ENCODE measurements around the gene SLC44A5.
"Not testable (repeated sequence)": the region's sequence is repeated elsewhere in the genome, so short reads cannot be mapped to it uniquely, and the experiment has no call there.

SLC44A5 gene

DNA sequence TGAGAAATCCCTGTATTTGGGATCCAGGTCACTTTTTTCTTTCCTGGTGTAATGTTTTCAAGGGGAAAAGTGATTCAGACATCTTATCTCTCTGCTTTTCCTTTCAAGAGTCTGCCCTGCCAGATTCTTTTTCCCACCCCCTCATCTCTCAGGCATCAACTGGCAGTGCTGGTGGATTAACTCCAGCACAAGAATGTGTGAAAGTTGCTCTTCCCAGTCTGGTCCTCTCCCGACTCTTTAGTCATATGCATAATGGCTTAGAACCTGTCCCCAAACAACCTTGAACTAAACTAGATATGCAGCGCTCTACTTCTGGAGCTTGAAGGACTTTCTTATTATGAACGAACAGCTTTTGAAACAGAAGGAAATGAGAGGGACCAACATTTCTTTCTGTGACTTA lies 88.5 kb downstream of the SLC44A5 start:
- DNase-seq (ENCODE audit: low spot score), result no peak

DNA sequence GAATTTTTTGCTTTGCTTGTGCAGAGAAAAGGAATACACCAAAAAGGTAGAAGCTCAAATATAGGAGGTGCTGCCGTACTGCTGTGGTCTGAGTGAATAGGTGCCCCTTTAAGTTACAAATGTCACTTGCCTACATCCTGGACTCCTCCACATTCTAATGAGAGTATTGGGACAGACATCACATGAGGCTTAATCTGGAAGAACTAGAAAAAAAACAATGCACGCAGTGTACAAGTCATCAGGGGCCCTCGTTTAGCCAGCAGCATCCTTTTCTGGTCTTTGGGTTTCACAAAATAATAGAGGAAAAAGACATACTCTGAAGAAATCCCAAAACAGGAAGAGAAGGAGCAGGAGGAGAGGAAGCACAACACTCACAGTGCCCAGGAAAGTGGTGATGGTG lies 89.3 kb downstream of the SLC44A5 start:
- no peak for DNase-seq (ENCODE audit: low spot score)

DNA sequence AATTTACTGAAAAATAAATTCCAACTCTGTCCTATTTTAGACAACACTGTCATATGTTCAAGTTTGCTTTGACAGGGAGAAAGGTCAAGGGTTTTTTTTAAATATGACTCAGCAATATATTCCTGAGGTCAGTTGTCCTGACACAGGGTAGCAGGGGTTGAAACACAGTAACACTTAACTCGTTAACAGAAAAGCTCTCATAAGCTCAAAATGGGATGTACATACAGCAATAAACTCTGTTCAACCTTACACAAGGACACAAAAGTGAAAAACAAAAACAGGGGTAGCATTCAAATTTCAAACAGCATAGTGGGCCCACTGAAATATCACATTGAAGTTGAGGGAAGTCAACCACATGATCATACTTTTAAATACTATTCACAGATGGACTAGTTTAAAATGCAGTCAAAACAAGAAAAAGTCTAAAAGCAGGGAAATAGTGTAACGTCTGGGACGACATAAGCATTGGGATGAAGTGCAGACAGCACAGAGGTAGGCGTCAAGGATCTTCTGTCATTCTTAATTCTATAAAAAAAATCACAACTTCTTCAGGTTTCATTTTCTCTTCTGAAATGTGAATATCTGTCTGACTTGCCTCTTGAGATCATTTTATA lies 89.9 kb downstream of the SLC44A5 start:
- DNase-seq (ENCODE audit: low spot score), result no peak

DNA sequence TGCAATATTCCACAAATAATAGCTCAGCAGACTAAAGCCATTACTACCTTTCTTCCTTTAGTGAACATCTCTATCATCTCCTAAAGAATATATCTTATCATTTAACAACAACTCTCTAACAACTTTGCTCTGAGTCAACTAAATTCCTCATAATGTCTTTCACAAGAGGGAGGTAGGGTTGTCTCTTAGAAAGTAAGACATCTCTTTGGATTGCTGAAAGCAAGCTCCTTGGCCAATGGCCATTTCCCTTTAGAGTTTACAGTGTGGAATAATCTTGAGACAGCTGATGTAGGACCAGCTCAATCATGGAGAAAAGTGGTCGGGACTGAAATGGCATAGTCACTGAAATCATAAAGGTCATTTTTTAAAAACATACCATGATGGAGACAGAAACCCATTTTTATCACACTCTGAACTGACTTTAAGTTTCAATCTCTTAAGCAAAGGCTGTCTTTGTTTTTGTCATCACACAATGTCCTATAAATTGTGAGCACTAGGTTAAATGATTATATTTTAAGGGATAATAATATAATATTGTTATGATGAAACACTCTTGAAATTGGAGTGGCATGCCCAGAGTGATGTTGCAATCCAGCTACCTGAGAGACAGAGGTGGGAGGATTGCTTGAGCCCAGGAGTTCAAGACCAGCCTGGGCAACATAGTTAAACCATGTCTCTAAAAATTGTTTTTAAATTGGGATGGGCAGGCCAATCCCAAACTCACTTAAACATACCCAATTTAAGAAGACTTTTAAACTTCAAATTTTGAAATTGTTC lies 91.1 kb downstream of the SLC44A5 start:
- DNase-seq (ENCODE audit: low spot score), result no peak

DNA sequence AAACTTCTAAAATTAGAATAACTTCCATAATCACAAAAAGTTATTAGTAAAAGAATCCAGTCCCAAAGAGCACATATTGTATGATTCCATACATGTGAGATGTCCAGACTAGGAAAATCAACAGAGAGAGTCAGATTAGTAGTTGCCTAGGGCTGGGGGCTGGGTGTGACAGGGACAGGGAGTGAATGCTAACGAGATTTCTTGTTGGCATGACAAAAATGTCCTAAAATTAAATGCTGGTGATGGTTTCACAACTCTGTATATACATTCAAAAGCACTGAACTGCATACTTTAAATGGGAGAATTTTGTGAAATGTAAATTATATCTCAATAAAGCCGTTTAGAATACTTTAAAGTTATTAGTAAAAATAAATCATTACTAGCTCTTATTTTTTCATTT lies 92.2 kb downstream of the SLC44A5 start:
- DNase-seq (ENCODE audit: low spot score), result no peak

DNA sequence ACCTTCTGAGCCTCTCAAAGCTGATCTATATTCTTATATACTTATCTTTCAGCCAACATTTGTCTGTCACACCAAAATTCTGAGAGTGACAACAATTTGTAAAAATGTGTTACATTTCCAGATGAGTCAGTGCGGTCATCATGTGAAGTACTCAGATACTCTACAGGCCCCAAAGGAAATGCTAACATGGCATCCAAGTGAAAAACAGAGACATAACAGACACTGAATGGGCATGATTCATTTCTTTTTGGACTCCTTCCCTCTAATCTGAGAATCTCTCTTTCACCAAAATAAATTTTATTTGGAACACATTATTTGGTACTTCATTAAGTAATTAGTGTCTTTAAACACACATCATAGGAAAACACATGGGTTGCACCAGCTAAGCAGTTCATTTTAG lies 96.6 kb downstream of the SLC44A5 start:
- no peak for DNase-seq (ENCODE audit: low spot score)

DNA sequence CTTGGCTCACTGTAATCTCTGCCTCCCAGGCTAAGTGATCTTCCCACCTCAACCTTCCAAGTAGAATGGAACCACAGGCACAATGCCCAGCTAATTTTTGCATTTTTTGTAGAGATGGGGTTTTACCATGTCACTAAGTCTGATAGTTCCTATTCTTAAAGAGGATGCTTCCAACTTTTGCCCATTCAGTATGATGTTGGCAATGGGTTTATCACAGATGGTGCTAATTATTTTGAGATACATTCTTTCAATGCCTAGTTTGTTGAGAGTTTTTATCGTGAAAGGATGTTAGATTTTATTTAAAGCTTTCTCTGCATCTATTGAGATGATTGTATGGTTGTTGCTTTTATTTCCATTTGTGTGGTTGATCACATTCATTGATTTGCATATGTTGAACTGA lies 103.9 kb downstream of the SLC44A5 start:
- no peak for DNase-seq (ENCODE audit: low spot score)

DNA sequence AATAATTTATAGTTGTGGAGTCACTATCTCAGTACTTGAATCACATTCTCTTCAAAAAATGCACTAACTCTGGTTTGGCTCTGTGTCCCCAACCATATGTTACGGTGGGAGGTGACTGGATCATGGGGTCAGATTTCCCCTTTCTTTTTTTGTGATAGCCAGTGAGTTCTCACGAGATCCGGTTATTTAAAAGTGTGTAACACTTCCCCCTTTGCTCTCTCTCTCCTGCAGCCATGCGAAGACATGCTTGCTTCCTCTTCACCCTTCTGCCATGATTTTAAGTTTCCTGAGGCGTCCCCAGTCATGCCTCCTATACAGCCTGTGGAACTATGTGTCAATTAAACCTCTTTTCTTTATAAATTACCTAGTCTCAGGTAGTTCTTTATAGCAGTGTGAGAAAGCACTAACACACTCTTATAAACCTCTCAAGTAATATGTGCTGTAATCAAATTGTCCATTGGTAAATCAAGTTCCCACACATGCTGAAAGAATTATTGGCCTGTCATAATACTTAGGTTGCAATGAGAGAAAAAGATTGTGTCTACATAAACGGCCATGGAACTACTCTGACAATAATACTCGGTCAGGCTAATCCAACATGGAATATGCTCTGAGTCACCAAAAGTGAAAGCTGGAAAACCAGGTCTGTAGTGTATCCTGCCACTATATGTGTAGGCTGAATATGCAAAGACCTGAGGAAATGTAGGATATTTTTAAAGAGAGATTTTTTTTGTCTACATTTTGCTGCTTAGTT lies 107.5 kb downstream of the SLC44A5 start:
- peak; percentile 43 for DNase-seq (ENCODE audit: low spot score)

DNA sequence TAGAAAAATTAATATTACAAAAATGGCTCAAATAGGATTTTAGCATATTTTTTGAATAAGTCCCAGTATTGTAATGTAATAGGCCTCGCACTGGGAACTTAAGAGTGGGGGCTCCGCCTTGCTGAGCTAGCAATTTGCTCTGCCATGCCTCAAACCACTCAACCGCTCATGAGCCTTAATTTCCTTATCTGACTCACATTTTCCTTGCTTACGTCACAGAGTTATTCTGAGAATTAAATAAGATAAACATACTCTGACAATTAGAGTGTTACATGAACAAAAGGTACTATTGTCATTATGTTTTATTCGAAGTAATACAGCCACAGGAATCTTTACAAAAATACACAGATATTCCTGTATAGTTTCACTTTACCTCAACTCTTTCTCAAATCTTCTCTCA lies 108.1 kb downstream of the SLC44A5 start:
- peak; percentile 27 for DNase-seq (ENCODE audit: low spot score)

DNA sequence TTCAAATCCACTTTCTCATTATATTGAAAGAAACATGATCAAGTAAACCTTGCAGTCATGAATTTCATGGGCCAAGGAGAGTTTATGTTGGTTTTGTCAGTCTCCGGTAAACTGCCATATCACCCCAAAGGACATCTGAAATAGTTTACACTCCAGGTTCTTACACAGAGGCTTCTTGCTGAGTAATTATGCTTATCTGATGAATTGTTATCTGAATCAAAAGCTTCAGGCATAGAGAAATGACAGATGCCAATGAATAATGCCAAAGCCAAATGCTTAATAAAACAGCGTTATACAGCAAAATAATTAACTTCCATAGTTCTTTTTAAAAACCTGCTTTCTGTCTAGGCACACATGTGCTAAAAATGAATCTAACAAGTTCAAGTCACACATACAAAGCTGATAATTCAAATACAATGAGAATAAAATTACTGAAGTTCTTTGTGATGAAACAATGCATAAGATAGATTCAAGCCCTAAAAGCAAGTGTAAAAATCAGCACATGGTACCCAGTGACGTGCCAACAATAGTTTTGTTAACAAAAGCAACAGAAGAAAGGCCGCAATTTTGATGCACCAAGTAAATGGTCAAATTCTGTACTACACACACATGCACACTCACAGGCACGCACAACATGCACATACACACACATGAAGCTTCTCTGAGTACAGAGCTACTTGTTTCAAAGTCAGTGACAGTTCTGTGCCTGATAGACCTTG lies 109.2 kb downstream of the SLC44A5 start:
- DNase-seq (ENCODE audit: low spot score), result peak; percentile 55

DNA sequence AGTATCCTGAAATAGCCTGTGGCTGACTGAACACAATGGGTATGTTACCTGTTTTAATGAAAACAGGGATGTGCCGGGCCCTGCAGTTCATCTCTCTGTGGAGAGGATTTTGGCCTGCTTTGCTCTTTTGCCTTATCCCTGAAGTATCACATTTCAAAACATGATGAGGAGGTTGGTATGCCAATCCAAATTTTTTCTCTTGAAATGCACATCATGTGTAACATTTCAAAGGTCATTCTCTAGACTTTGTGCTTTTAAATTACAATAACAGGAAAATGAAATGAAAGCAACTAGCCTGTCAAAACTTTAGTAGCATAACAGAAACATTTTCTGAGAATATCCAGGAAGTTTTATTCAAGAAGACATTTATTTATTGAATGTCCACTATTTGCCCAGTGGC lies 118.9 kb downstream of the SLC44A5 start:
- DNase-seq (ENCODE audit: low spot score), result no peak

DNA sequence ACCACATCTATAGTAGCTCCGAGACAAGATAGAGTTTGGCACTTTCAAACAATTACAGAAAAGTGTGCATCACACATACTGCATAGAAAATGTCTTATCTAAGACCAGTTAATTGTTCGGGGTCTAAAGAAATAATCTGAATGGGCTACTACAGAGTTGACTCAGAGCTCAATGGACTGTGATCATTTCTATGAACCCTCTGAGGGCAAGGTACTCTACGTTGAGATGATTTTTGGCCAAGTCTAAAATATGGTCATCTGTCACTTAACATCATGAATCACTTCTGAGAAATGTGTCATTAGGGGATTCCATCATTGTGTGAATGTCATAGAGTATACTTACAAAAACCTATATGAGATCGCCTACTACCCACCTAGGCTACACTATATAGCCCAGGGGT lies 123.5 kb downstream of the SLC44A5 start:
- DNase-seq (ENCODE audit: low spot score), result no peak

DNA sequence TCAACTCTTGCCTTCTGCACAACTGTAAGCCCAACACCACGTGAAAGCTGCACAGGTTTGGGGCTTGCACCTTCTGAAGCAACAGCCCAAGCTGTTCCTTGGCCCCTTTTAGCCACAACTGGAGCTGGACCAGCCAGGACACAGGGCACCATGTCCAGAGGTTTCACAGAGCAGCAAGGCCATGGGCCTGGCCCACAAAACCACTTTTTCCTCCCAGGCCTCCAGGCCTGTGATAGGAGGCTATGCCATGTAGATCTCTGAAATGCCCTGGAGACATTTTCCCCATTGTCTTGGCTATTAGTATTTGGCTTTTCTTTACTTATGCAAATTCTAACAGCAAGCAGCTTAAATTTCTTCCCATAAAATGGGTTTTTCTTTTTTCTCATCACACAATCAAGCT lies 126.1 kb downstream of the SLC44A5 start:
- DNase-seq (ENCODE audit: low spot score), result no peak

DNA sequence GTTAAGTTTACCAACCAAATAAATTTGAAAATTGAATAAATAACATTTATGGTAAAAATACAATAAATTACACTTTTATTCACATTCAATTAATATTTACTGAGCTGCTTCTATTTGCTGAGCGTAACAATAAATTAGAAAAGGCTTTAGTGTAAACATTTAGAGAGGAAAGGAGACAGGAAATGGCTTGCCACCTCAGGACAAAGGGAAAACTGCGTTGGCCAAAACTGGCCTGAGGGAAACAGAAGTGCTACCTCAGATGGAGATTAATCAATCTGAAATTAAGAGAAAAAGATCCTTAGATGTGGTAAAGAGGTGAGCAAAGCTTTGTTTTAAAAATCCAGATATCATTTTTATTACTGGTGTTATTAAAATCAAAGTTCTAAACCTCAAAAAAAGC lies 128.0 kb downstream of the SLC44A5 start:
- DNase-seq (ENCODE audit: low spot score), result no peak

DNA sequence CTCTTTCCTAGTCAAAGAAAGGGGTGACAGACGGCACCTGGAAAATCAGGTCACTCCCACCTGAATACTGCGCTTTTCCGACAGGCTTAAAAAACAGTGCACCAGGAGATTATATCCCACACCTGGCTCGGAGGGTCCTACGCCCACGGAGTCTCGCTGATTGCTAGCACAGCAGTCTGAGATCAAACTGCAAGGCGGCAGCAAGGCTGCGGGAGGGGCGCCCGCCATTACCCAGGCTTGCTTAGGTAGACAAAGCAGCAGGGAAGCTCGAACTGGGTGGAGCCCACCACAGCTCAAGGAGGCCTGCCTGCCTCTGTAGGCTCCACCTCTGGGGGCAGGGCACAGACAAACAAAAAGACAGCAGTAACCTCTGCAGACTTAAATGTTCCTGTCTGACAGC lies 134.4 kb downstream of the SLC44A5 start:
- DNase-seq (ENCODE audit: low spot score), result not testable (repeated sequence)

DNA sequence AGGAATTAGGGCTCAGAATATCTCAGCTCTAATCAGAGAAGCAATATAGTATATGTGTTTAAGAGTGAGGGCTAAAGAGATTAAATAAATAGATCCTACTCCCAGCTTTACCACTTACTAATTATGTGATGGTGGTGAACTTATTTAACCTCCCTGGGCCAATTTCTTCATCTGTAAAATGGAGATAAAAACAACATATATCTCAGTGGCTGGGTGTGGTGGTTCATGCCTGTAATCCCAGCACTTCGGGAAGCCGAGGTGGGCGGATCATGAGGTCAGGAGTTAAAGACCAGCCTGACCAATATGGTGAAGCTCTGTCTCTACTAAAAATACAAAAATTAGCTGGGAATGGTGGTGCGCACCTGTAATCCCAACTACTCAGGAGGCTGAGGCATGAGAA lies 135.2 kb downstream of the SLC44A5 start:
- DNase-seq (ENCODE audit: low spot score), result no peak

DNA sequence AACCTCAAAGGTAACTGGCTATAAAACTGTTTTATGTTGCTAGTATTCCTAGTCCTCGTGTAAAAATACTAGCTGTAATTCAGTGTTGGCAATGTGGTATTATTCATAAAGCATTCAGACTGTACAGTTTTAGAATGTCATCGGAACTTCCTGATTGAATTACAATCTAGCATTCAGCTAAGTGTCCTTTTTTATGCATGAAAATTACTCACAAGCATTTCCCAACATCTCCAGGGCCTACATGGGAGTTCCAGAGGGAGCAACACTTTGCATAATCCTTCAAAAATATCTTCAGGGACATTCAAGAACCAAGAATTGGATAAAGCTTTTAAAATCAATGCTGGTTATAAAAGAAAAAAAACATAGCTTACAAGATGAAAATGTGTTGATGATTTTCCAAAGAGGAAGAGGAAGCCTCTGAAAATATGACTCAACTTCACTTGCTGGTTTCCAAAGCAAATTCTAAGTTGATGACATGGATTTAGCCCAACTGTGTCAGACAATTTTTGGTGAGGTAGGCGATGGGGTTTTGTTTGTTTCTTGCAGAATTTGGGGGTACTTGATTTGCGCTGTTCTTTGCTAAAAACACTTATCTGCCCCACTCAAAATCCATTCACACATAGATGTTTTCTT lies 137.8 kb downstream of the SLC44A5 start:
- no peak for DNase-seq (ENCODE audit: low spot score)

DNA sequence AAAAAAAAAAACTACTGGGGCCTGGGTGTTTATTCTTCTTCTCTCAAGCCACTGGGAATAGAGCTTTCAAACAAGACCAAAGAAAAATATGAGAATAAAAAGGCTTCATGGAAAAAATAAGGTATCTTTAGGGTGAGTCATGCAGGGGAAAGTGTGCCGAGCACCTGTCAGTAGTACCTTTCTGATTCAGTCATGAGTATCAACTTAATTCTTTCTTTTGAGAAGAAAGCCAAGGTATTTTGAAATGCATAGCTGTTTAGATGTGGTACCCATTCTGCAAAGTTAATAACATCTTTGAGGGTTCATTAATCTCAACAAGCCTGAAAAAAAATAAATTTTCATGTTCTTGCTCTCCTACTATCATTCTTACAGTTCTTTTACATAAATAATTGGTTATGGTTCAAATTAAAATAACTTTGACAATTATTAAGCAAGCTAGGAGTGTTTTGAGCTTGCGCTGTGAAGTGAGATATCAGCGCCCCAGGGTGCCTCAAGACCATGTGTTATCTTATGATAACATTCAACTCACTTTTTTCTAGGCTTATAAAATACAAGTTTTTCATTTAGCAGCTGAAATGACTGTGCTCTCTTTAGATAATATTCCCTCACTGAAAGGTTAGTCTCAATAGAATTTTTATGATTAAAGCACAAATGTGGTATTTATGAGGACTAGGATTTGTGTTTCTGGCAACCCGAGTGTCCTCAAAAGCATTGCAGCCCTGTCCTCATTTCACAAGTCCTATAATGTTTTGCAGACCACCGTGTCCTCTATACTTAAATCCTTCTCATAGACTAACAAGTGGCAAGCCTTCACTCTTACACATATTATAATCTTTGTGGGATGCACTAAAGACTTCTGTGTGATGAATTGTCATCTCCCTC lies 138.6 kb downstream of the SLC44A5 start:
- no peak for DNase-seq (ENCODE audit: low spot score)

DNA sequence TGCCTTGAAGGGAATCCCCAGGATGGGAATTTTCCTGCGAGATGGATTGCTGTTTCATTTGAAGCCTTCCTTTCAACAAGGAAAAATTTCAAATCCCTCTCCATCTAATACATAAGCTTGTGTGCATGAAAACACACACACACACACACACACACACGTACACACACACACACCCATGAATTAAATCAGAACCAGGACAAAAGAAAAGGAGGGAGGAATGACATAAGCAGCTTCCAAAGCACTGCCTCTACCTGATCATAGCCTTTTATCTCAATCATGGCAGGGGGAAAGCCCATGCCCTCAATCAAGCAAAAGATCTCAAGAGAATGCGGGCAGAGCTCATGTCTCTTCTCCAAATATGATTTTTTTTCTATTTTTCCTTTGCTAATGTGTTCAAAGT lies 139.7 kb downstream of the SLC44A5 start:
- DNase-seq (ENCODE audit: low spot score), result no peak

DNA sequence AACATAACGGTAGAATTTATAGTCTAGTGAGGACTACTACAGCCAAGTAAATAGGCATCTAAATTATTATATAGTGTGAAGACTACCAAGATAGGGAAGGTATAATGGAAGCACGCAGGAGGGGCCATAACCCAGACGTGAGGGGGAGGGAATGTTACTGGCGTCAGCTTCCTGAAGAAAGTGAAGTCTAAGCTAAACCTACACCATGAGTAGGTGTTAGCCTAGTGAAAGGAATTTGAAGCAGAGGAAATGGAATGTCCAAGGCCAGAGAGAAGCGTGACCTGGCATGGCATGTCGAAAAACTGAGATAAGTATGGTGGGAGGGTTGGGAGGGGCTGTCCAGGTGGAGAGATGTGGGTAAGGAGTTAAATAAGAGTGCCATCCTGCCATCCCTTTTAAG lies 140.5 kb downstream of the SLC44A5 start:
- no peak for DNase-seq (ENCODE audit: low spot score)

All from SK-N-DZ (cell line).